ENCODE measurements around the gene B4GALNT1.

The B4GALNT1 gene

DNA sequence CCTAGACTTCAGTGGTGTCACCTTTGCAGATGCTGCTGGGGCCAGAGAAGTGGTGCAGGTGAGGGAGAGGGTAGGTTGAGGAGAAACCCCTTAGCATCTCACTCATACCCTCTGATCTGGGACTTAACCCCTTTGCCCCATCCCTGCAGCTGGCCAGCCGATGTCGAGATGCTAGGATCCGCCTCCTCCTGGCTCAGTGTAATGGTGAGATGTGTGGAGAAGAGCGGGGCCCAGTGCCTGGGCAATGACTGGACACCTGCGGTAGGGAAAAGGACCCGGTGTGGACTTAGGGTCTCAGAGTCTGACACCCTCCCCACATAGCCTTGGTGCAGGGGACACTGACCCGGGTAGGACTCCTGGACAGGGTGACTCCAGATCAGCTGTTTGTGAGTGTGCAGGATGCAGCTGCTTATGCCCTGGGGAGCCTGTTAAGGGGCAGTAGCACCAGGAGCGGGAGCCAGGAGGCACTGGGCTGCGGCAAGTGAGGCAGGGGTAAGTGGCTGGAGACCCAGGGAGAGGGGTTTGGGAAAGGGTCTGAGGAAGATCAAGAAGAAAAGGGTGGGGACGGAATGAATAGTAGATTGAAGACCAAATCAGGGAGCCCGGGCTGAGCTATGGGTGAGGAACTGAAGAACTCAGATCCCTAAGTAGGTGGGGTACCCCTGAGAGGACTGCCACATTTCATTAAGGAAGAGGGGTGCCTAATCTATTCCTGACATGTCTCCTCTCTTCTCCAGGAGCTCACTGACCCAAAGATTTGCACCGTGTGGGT is 7.6 kb downstream of the B4GALNT1 start:
- Histone ChIP-seq H3K4me3 (ENCODE audit: insufficient read depth in 1 of 2, low read depth in 1 of 2, low read length in 2 of 2) (no peak overlapping the region), H3K4ac (ENCODE audit: low read depth in 1 of 2, low read length in 2 of 2) (no peak overlapping the region), H2AFZ (ENCODE audit: low read depth, low read length) (no peak overlapping the region), H3K79me1 (replicated peaks; ENCODE audit: low read length, poor library complexity, severe bottlenecking) (no peaks in the 10 kb centered on the region), H2BK15ac (ENCODE audit: low read depth, poor library complexity, severe bottlenecking) (no peak overlapping the region), H3K14ac (ENCODE audit: low read length in 2 of 2) (no peak overlapping the region), H2BK5ac (ENCODE audit: low read depth, low read length, poor library complexity, severe bottlenecking) (no peak overlapping the region), H2BK12ac (ENCODE audit: low read length in 2 of 2) (no peak overlapping the region), H3K9ac (ENCODE audit: low read length) (no peak overlapping the region), H3K18ac (ENCODE audit: low read depth in 1 of 2, low read length in 2 of 2) (no peak overlapping the region), H3K9me3 (ENCODE audit: control insufficient read depth, low read length) (no peaks in the 10 kb centered on the region), H3K36me3 (ENCODE audit: control insufficient read depth in 1 of 2, insufficient read depth in 2 of 2, low read depth in 1 of 2, low read length in 2 of 2) (no peaks in the 10 kb centered on the region), H2BK120ac (ENCODE audit: low read depth, low read length) (no peak overlapping the region), H3K27me3 (ENCODE audit: control insufficient read depth in 1 of 2, insufficient read depth in 1 of 2, low read length in 2 of 2) (peaks cover 95% of the 10 kb centered on the region in 2 experiments), H4K8ac (ENCODE audit: low read length) (no peak overlapping the region), H3K27ac (ENCODE audit: low read length, poor library complexity, severe bottlenecking) (no peak overlapping the region), H3K4me1 (ENCODE audit: control insufficient read depth, insufficient read depth, low read depth, low read length) (peaks cover 19% of the 10 kb centered on the region), H3K4me2 (ENCODE audit: low read length, poor library complexity, severe bottlenecking) (no peak overlapping the region), H4K91ac (ENCODE audit: low read length) (no peak overlapping the region), H2AK5ac (ENCODE audit: low read length, severe bottlenecking) (no peak overlapping the region), H3K23ac (ENCODE audit: low read length in 2 of 2) (no peak overlapping the region)
- no peak for DNase-seq
- 72% methylated on average over 12 of the region's 12 CpGs for WGBS

DNA sequence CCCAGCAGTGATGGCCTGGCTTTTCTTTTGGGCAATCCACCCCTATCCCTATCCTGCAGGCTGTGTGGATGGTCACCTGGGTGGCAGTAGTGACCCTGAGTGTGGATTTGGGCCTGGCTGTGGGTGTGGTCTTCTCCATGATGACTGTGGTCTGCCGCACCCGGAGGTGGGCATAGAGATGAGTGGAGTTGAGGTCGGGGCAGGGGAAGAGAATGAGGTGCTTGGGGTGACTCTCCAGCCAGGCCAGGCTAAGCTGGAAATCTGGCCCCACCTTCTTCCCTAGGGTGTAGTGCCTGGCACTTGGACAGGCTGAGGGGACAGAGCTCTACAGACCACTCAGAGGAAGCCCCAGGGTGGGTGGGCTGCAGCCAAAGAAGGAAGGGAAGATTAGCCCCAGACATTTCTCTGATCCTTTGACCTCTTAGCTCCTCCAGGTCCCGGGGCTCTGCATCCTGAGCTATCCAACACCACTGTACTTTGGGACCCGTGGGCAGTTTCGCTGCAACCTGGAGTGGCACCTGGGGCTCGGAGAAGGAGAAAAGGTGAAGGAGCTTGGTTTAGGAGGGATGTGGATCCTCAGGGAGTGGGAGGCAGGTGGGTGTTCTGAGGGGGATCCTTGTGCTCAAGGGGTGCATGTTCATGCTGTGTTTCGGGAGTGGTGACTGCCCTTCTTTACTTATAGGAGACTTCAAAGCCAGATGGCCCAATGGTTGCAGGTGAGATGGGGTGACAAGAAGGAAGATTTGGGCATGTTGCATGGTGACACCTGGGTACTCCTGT is 8.4 kb downstream of the B4GALNT1 start:
- H4K91ac ChIP-seq (ENCODE audit: low read length), result no peak overlapping the region
- H2BK5ac ChIP-seq (ENCODE audit: low read depth, low read length, poor library complexity, severe bottlenecking), result no peak overlapping the region
- H3K18ac ChIP-seq (ENCODE audit: low read depth in 1 of 2, low read length in 2 of 2), result no peak overlapping the region
- no peak overlapping the region for H3K4me3 ChIP-seq (ENCODE audit: insufficient read depth in 1 of 2, low read depth in 1 of 2, low read length in 2 of 2)
- no peak for DNase-seq
- H3K9me3 ChIP-seq (ENCODE audit: control insufficient read depth, low read length), result no peaks in the 10 kb centered on the region
- H3K9ac ChIP-seq (ENCODE audit: low read length), result no peak overlapping the region
- H3K14ac ChIP-seq (ENCODE audit: low read length in 2 of 2), result no peak overlapping the region
- WGBS, result 74% methylated on average over 8 of the region's 8 CpGs
- H3K4me2 ChIP-seq (ENCODE audit: low read length, poor library complexity, severe bottlenecking), result no peak overlapping the region
- H3K27ac ChIP-seq (ENCODE audit: low read length, poor library complexity, severe bottlenecking), result no peak overlapping the region
- H2AK5ac ChIP-seq (ENCODE audit: low read length, severe bottlenecking), result no peak overlapping the region
- H3K27me3 ChIP-seq (ENCODE audit: control insufficient read depth in 1 of 2, insufficient read depth in 1 of 2, low read length in 2 of 2), result peaks cover 95% of the 10 kb centered on the region in 2 experiments
- H2BK12ac ChIP-seq (ENCODE audit: low read length in 2 of 2), result no peak overlapping the region
- H3K4ac ChIP-seq (ENCODE audit: low read depth in 1 of 2, low read length in 2 of 2), result no peak overlapping the region
- H2AFZ ChIP-seq (ENCODE audit: low read depth, low read length), result no peak overlapping the region
- no peak overlapping the region for H2BK15ac ChIP-seq (ENCODE audit: low read depth, poor library complexity, severe bottlenecking)
- H3K79me1 ChIP-seq (replicated peaks; ENCODE audit: low read length, poor library complexity, severe bottlenecking), result no peaks in the 10 kb centered on the region
- no peaks in the 10 kb centered on the region for H3K36me3 ChIP-seq (ENCODE audit: control insufficient read depth in 1 of 2, insufficient read depth in 2 of 2, low read depth in 1 of 2, low read length in 2 of 2)
- H3K23ac ChIP-seq (ENCODE audit: low read length in 2 of 2), result no peak overlapping the region
- H4K8ac ChIP-seq (ENCODE audit: low read length), result no peak overlapping the region
- no peak overlapping the region for H2BK120ac ChIP-seq (ENCODE audit: low read depth, low read length)
- peaks cover 21% of the 10 kb centered on the region for H3K4me1 ChIP-seq (ENCODE audit: control insufficient read depth, insufficient read depth, low read depth, low read length)

DNA sequence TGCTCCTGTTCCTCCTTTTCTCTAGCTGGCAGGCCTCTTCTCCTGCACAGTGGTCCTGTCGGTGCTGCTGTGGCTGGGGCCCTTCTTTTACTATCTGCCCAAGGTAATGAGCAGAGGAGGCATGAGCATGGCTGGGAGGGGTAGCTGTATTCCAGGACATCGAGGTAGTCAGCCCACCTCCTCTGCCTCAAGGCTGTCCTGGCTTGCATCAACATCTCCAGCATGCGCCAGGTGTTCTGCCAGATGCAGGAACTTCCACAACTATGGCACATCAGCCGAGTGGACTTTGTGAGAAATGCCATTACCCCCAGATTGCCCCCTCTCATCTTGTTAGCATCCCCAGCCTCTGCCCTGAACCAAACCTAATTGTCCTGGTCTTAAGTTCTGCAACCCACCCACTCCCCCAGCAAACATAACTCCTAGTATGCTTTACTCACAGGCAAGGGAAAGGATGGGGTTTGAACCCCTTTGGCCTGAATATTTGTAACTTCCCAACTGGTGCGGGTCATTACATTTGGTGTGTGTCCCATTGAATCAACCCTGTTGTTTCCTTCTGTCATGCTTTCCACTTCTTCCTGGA is 9.1 kb downstream of the B4GALNT1 start:
- Histone ChIP-seq H3K4me3 (ENCODE audit: insufficient read depth in 1 of 2, low read depth in 1 of 2, low read length in 2 of 2) (no peak overlapping the region), H2BK5ac (ENCODE audit: low read depth, low read length, poor library complexity, severe bottlenecking) (no peak overlapping the region), H3K4me2 (ENCODE audit: low read length, poor library complexity, severe bottlenecking) (no peak overlapping the region), H4K8ac (ENCODE audit: low read length) (no peak overlapping the region), H2BK12ac (ENCODE audit: low read length in 2 of 2) (no peak overlapping the region), H3K27me3 (ENCODE audit: control insufficient read depth in 1 of 2, insufficient read depth in 1 of 2, low read length in 2 of 2) (peaks cover 97 to 98% of the 10 kb centered on the region in 2 experiments), H3K14ac (ENCODE audit: low read length in 2 of 2) (no peak overlapping the region), H2BK15ac (ENCODE audit: low read depth, poor library complexity, severe bottlenecking) (no peak overlapping the region), H4K91ac (ENCODE audit: low read length) (no peak overlapping the region), H3K9me3 (ENCODE audit: control insufficient read depth, low read length) (no peaks in the 10 kb centered on the region), H2AK5ac (ENCODE audit: low read length, severe bottlenecking) (no peak overlapping the region), H2AFZ (ENCODE audit: low read depth, low read length) (no peak overlapping the region), H3K4ac (ENCODE audit: low read depth in 1 of 2, low read length in 2 of 2) (no peak overlapping the region), H3K23ac (ENCODE audit: low read length in 2 of 2) (no peak overlapping the region), H3K27ac (ENCODE audit: low read length, poor library complexity, severe bottlenecking) (no peak overlapping the region), H3K36me3 (ENCODE audit: control insufficient read depth in 1 of 2, insufficient read depth in 2 of 2, low read depth in 1 of 2, low read length in 2 of 2) (no peaks in the 10 kb centered on the region), H3K4me1 (ENCODE audit: control insufficient read depth, insufficient read depth, low read depth, low read length) (peaks cover 25% of the 10 kb centered on the region), H3K9ac (ENCODE audit: low read length) (no peak overlapping the region), H3K79me1 (replicated peaks; ENCODE audit: low read length, poor library complexity, severe bottlenecking) (no peaks in the 10 kb centered on the region), H3K18ac (ENCODE audit: low read depth in 1 of 2, low read length in 2 of 2) (no peak overlapping the region), H2BK120ac (ENCODE audit: low read depth, low read length) (no peak overlapping the region)
- whole genome bisulfite sequencing, result 67% methylated on average over 4 of the region's 5 CpGs
- DNase-seq, result no peak

DNA sequence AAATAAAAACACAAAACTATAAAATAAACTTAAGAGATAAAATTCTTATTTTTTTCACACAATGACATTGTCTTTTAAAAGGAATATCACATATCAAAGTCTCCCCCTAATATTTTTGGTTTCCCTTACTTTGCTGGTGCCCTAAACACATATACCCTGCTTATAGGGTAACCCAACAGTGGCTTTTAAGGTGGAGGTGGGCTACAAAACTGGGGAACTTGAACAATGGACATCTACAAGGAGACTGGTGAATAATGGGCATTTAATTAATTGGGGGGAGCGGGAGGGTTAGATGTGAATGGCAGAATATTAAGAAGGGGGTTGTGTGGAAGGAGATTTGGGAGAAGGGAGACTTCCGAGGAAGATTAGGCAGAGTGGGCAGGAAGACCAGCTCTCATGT is 9.6 kb downstream of the B4GALNT1 start:
- H3K9me3 ChIP-seq (ENCODE audit: control insufficient read depth, low read length), result no peaks in the 10 kb centered on the region
- no peak for DNase-seq
- no peak overlapping the region for H2BK12ac ChIP-seq (ENCODE audit: low read length in 2 of 2)
- H3K36me3 ChIP-seq (ENCODE audit: control insufficient read depth in 1 of 2, insufficient read depth in 2 of 2, low read depth in 1 of 2, low read length in 2 of 2), result no peaks in the 10 kb centered on the region
- peaks cover 25% of the 10 kb centered on the region for H3K4me1 ChIP-seq (ENCODE audit: control insufficient read depth, insufficient read depth, low read depth, low read length)
- no peak overlapping the region for H4K91ac ChIP-seq (ENCODE audit: low read length)
- no peak overlapping the region for H3K18ac ChIP-seq (ENCODE audit: low read depth in 1 of 2, low read length in 2 of 2)
- no peak overlapping the region for H2BK120ac ChIP-seq (ENCODE audit: low read depth, low read length)
- H3K9ac ChIP-seq (ENCODE audit: low read length), result no peak overlapping the region
- no peak overlapping the region for H3K4me3 ChIP-seq (ENCODE audit: insufficient read depth in 1 of 2, low read depth in 1 of 2, low read length in 2 of 2)
- no peaks in the 10 kb centered on the region for H3K79me1 ChIP-seq (replicated peaks; ENCODE audit: low read length, poor library complexity, severe bottlenecking)
- no peak overlapping the region for H3K27ac ChIP-seq (ENCODE audit: low read length, poor library complexity, severe bottlenecking)
- no peak overlapping the region for H4K8ac ChIP-seq (ENCODE audit: low read length)
- no peak overlapping the region for H2BK5ac ChIP-seq (ENCODE audit: low read depth, low read length, poor library complexity, severe bottlenecking)
- no peak overlapping the region for H3K23ac ChIP-seq (ENCODE audit: low read length in 2 of 2)
- no peak overlapping the region for H2BK15ac ChIP-seq (ENCODE audit: low read depth, poor library complexity, severe bottlenecking)
- WGBS, result 81% methylated on average over 2 of the region's 2 CpGs
- H3K14ac ChIP-seq (ENCODE audit: low read length in 2 of 2), result no peak overlapping the region
- peaks cover 92 to 95% of the 10 kb centered on the region in 2 experiments for H3K27me3 ChIP-seq (ENCODE audit: control insufficient read depth in 1 of 2, insufficient read depth in 1 of 2, low read length in 2 of 2)
- H2AFZ ChIP-seq (ENCODE audit: low read depth, low read length), result no peak overlapping the region
- no peak overlapping the region for H3K4me2 ChIP-seq (ENCODE audit: low read length, poor library complexity, severe bottlenecking)
- H2AK5ac ChIP-seq (ENCODE audit: low read length, severe bottlenecking), result no peak overlapping the region
- H3K4ac ChIP-seq (ENCODE audit: low read depth in 1 of 2, low read length in 2 of 2), result no peak overlapping the region

All from mesenchymal stem cell (in vitro differentiated cells and primary cell).